ENCODE results near the gene ITGB6.
"Not testable (repeated sequence)": the region's sequence is repeated elsewhere in the genome, so short reads cannot be mapped to it uniquely, and the experiment has no call there.

DNA sequence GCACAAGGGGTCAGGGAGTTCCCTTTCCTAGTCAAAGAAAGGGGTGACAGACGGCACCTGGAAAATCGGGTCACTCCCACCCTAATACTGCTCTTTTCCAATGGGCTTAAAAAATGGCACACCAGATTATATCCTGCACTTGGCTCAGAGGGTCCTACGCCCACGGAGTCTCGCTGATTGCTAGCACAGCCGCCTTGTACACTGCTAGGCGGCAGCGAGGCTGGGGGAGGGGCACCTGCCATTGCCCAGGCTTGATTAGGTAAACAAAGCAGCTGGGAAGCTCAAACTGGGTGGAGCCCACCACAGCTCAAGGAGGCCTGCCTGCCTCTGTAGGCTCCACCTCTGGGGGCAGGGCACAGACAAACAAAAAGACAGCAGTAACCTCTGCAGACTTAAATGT is 85.4 kb downstream of the ITGB6 start:
- not testable (repeated sequence) for TF ChIP-seq EZH2 (IDR thresholded peaks at IDR 0.05; ENCODE audit: low read length, unreplicated experiment); EZH2phosphoT487 (IDR thresholded peaks at IDR 0.05; ENCODE audit: borderline replicate concordance, low read length)
- TF ChIP-seq, protein P1, sequence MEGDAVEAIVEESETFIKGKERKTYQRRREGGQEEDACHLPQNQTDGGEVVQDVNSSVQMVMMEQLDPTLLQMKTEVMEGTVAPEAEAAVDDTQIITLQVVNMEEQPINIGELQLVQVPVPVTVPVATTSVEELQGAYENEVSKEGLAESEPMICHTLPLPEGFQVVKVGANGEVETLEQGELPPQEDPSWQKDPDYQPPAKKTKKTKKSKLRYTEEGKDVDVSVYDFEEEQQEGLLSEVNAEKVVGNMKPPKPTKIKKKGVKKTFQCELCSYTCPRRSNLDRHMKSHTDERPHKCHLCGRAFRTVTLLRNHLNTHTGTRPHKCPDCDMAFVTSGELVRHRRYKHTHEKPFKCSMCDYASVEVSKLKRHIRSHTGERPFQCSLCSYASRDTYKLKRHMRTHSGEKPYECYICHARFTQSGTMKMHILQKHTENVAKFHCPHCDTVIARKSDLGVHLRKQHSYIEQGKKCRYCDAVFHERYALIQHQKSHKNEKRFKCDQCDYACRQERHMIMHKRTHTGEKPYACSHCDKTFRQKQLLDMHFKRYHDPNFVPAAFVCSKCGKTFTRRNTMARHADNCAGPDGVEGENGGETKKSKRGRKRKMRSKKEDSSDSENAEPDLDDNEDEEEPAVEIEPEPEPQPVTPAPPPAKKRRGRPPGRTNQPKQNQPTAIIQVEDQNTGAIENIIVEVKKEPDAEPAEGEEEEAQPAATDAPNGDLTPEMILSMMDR (conservative IDR thresholded peaks at IDR 0.05; ENCODE audit: low read depth, low read length), result not testable (repeated sequence)
